HG02840 (cell line): ENCODE measurements around the gene PCBD1.

ENCODE experiments used
- ATAC-seq: cut with Tn5 transposase; IDR thresholded peaks from one replicate; pipeline ENCODE4 v1.9.1; 2021; ENCODE audit warnings: mild to moderate bottlenecking, moderate library complexity, moderate number of reproducible peaks; ENCODE audit not compliant: unreplicated experiment, low FRiP score

Gene PCBD1

DNA sequence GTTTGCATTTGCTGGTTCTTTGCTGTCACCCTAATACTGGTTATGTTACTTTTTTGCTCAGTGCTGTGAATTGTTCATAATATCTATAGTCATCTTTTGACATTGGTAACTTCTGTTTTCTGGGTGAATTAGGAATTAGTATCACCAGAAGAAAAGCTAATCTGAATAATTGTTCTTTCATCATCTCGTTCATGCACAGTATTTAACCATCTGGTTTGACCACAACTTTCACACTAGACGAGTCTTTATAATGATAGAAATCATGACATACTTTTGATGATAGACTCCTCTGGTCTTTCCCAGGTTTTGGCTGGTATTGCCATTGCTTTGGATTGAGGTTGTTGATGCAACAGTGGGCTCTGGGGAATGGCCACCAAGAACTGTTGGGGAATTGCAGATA lies 47.5 kb downstream of the PCBD1 start:
- ATAC-seq: no peak

DNA sequence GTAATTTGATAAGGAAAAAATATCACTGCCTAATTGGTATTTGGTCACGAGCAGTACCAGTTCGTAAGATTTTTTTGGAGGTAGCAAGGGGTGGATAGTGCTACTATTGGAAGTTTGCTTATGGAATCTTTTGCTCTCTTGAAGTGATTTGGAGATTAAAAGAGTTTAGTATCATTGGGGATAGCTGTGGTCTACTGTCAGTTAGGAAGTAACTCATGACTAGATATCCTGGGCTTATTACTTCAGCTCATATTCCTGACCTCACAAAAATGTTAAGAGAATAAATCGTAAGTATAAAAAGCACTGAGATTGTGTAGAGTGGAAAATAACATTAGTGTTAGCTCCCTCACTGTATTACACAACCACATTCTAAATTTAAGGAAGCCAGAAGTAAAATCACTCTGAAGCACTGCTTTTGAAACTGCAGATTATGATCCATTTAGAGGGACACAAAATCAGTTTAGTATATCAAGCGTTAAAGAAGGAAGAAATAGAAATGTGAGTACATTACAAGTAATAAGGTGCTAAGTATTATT lies 50.0 kb downstream of the PCBD1 start:
- ATAC-seq: no peak

DNA sequence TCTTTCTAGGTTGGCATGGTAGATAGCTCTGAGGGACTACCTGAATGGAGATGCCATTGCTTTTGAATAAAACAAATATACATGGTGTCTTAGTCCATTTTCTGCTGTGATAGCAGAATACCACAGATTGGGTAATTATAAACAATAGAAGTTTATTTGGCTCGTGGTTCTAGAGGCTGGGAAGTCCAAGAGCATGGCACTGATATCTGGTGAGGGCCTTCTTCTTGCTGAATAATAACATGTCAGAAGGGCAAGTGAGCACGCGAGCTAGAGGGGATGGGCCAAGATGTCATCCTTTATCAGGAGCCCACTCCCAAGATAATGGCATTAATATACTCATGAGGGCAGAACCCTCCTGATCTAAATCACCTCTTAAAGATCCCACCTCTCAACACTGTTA lies 50.7 kb downstream of the PCBD1 start:
- ATAC-seq: no peak

DNA sequence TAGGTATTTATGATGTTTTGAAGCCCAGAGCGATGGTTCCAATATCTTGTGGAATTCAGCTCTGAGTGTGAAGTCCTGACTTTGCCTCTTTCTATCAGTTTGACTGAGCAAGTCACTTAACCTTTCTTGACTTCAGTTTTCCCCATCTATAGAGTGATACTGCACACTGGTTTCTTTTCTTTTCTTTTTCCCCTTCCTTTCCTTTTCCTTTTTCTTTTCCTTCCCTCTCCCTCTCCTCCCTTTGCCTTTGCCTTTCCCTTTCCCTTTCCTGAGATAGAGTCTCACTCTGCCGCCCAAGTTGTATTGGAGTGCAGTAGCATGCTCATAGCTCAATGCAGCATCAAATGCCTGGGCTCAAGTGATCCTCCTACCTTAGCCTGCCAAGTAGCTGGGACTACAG lies 52.0 kb downstream of the PCBD1 start:
- ATAC-seq: no peak

DNA sequence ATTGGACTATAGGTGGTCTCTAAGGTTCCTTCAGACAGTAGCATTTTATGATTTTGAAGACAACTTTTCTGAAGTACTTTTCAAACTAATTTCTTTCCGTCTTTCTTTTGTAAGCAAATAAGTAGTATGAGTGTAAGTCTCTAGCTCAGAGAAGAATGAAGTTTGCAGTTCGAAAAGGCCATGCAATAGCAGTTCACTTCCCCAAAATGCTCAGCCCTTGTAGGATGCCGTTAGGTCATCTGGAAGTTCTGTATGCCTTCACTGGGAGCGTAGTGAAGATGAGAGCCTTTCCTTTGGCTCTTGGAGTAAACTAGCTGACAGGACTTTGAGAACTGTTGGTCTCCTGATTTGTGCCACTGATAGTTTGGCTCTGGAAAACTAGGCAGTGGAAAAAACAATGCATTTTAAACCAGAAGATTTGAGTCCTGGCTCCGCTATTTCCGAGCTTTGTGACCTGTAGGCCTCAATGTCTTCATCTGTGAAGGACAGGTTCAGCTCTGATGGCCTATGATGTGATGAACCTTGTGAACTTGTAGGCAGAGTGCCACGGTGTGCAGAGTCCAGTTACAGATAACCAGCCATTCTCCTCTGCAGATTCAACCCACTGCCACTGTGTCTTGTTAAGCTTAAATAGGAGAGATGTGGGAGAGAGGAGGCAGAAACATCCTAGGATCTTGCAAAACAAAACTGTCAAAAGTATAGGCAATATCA lies 53.8 kb downstream of the PCBD1 start:
- no peak for ATAC-seq

DNA sequence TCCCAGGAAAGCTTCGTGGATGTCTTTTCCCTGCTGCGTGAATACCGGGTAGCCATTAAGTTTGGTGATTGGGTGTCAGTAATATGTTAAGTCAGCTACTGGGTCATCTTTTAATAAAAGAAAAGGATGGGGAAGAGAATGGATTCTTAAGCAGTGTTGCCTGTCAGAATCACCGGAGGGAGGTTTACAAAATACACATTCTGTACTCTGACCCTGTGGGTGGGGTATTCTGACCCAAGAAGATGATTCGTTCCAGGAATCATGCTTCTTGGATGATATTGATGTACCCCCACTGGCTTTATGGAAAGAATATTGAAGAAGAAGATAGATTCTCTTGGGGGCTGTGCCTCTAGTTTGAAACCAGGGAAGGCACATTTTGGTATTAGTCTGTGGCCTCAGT lies 54.3 kb downstream of the PCBD1 start:
- no peak for ATAC-seq

DNA sequence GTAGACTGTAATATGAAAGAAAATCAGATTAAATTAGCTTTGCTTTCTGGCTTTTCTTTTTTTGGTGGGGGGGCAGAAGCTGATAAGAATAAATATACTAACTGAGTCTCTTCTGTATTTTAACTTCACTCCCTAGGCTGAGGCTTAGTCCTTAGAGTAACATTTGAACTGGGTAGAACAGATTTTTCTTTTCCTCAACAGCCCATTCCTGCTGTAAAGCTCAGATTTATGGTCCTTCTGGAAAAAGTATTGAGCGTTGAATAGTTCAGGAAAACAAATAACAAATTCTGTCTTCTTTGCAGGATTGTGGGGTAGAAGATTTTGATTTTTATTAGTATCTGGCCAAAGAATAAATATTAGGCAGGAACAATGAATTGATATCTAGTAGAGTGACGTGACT lies 54.8 kb downstream of the PCBD1 start:
- no peak for ATAC-seq
